ENCODE data around the gene MAST3. TPM values are rescaled to one million over a fixed set of nuclear protein-coding genes. Genes with fewer than 3 reads are reported as not detected.
A peak's percentile ranks its signal among the peaks of the same experiment; 100 is the strongest.

The MAST3 gene
- total and polyA plus RNA-seq, 10 donors, result 8.9 to 52.7 (median 38.2) TPM

GRCh38 chr19:18197306-18197705 is 99.7 kb downstream of the MAST3 start:
- 91 to 97% (median 92%) methylated on average over 15 to 18 of the region's 18 CpGs for WGBS, 5 donors
- TF ChIP-seq, protein P1, sequence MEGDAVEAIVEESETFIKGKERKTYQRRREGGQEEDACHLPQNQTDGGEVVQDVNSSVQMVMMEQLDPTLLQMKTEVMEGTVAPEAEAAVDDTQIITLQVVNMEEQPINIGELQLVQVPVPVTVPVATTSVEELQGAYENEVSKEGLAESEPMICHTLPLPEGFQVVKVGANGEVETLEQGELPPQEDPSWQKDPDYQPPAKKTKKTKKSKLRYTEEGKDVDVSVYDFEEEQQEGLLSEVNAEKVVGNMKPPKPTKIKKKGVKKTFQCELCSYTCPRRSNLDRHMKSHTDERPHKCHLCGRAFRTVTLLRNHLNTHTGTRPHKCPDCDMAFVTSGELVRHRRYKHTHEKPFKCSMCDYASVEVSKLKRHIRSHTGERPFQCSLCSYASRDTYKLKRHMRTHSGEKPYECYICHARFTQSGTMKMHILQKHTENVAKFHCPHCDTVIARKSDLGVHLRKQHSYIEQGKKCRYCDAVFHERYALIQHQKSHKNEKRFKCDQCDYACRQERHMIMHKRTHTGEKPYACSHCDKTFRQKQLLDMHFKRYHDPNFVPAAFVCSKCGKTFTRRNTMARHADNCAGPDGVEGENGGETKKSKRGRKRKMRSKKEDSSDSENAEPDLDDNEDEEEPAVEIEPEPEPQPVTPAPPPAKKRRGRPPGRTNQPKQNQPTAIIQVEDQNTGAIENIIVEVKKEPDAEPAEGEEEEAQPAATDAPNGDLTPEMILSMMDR (IDR thresholded peaks at IDR 0.05 in 8 of 11, conservative IDR thresholded peaks at IDR 0.05 in 3 of 11), result no peak
- peak in 1 of 3 donors; percentile 4 for TF ChIP-seq POLR2AphosphoS5 (IDR thresholded peaks at IDR 0.05)
- intact Hi-C loops (cut with DNase I; ENCODE audit: low total_unique reads), result no loop called here
- DNase-seq, result no peak
- H3K27me3 ChIP-seq (replicated peaks in 1 of 7), result no peaks in the 10 kb centered on the region
- peaks cover 12 to 43% (median 20%) of the 10 kb centered on the region in 6 donors for H3K4me1 ChIP-seq
- H3K27ac ChIP-seq, result no peak overlapping the region
- no peak overlapping the region for H3K4me3 ChIP-seq
- no peaks in the 10 kb centered on the region for H3K9me3 ChIP-seq
- peaks cover 0 to 69% (median 33%) of the 10 kb centered on the region in 6 donors for H3K36me3 ChIP-seq

- no peak for TF ChIP-seq POLR2A (IDR thresholded peaks at IDR 0.05)
- TF ChIP-seq, protein P1 (IDR thresholded peaks at IDR 0.05 in 8 of 11, conservative IDR thresholded peaks at IDR 0.05 in 3 of 11), result no peak
- no peak for TF ChIP-seq POLR2AphosphoS5 (IDR thresholded peaks at IDR 0.05)
- WGBS, 5 donors, result 68 to 78% (median 75%) methylated on average over 6 of the region's 6 CpGs
Observed at GRCh38 chr19:18197941-18198340, 100.4 kb downstream of the MAST3 start.

DNA sequence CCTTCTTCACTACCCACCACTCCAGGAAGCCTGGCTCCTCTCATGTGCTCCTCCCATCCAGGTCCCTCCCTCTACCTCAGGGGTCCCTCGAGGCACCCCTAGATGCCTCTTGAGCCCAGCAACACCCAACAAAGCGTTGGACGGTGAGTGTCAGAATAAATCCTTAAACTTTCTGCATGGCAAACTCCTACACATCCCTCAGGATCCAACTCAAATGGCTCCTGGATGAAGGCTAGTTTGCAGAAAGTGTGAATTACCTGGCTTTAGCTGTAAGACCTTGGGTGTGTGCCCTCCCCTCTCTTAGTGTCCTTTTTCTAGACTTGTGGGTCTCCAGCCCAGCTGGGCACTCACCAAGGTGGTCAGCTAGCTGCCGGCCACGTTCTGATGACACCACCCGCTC is 100.8 kb downstream of the MAST3 start:
- Histone ChIP-seq H3K27ac (no peak overlapping the region), H3K4me1 (peaks cover 20 to 50% (median 30%) of the 10 kb centered on the region in 6 donors), H3K27me3 (replicated peaks in 1 of 7) (peaks cover 0 to 6% (median 0%) of the 10 kb centered on the region in 7 donors), H3K36me3 (peaks cover 0 to 70% (median 33%) of the 10 kb centered on the region in 6 donors), H3K4me3 (no peak overlapping the region), H3K9me3 (no peaks in the 10 kb centered on the region)
- TF ChIP-seq, protein P1 (IDR thresholded peaks at IDR 0.05 in 8 of 11, conservative IDR thresholded peaks at IDR 0.05 in 3 of 11), result no peak
- TF ChIP-seq POLR2A (IDR thresholded peaks at IDR 0.05), result no peak
- no peak for TF ChIP-seq POLR2AphosphoS5 (IDR thresholded peaks at IDR 0.05)
- DNase-seq, result no peak
- intact Hi-C loops (cut with DNase I; ENCODE audit: low total_unique reads), result no loop called here
- WGBS, 5 donors, result 85 to 97% (median 92%) methylated on average over 6 of the region's 6 CpGs

More at GRCh38 chr19:18197941-18198340, 100.4 kb downstream of the MAST3 start:
- H3K27me3 ChIP-seq (replicated peaks in 1 of 7), result peaks cover 0 to 3% (median 0%) of the 10 kb centered on the region in 7 donors
- no peak overlapping the region for H3K27ac ChIP-seq
- peaks cover 0 to 70% (median 33%) of the 10 kb centered on the region in 6 donors for H3K36me3 ChIP-seq
- H3K4me1 ChIP-seq, result peaks cover 17 to 47% (median 26%) of the 10 kb centered on the region in 6 donors
- no peak for DNase-seq
- no peaks in the 10 kb centered on the region for H3K9me3 ChIP-seq
- intact Hi-C loops (cut with DNase I; ENCODE audit: low total_unique reads), result no loop called here
- no peak overlapping the region for H3K4me3 ChIP-seq

Small RNA genes within 50 kb of the gene (small RNA-seq; reads per million reads assigned to genes)
- gene IFI30, result 0 to 0.07 (median 0) reads per million in 4 donors

Other genes with a start within 250 kb of the MAST3 start
- gene JAK3, start 249.8 kb upstream of the MAST3 start, total RNA-seq, result 100 to 1,000 TPM in 5 of 7 donors, 10 to 100 TPM in 2; 64.3 to 203 (median 147) TPM
- 10 to 100 TPM; 30.6 to 81.1 (median 58.2) TPM for gene JAK3, start 249.8 kb upstream of the MAST3 start, polyA plus RNA-seq
- 1,000 to 10,000 TPM; 1,310 to 2,382 (median 1,642) TPM for gene RPL18A, start 237.9 kb upstream of the MAST3 start, total RNA-seq
- 1,000 to 10,000 TPM; 4,642 to 6,872 (median 5,294) TPM for gene RPL18A, start 237.9 kb upstream of the MAST3 start, polyA plus RNA-seq
- under 1 TPM in 5 of 7 donors, not detected in 2; 0.27 to 0.44 (median 0.32) TPM for gene SLC5A5, start 225.8 kb upstream of the MAST3 start, total RNA-seq
- under 1 TPM; 0.19 to 0.52 (median 0.30) TPM for gene SLC5A5, start 225.8 kb upstream of the MAST3 start, polyA plus RNA-seq
- 10 to 100 TPM; 29.5 to 48.6 (median 41.2) TPM for gene CCDC124, start 164.8 kb upstream of the MAST3 start, total RNA-seq
- gene CCDC124, start 164.8 kb upstream of the MAST3 start, polyA plus RNA-seq, result 10 to 100 TPM; 62.4 to 89.9 (median 86.1) TPM
- not detected for gene KCNN1, start 130.7 kb upstream of the MAST3 start, total RNA-seq
- gene KCNN1, start 130.7 kb upstream of the MAST3 start, polyA plus RNA-seq, result under 1 TPM; 0.03 to 0.10 (median 0.04) TPM
- 10 to 100 TPM; 46.0 to 64.6 (median 50.5) TPM for gene ARRDC2, start 89.6 kb upstream of the MAST3 start, total RNA-seq
- 10 to 100 TPM; 61.5 to 70.4 (median 64.8) TPM for gene ARRDC2, start 89.6 kb upstream of the MAST3 start, polyA plus RNA-seq
- 10 to 100 TPM; 19.7 to 31.6 (median 25.3) TPM for gene IL12RB1, start 10.8 kb upstream of the MAST3 start, total RNA-seq
- gene IL12RB1, start 10.8 kb upstream of the MAST3 start, polyA plus RNA-seq, result 10 to 100 TPM in 2 of 3 donors, 1 to 10 TPM in 1; 9.9 to 21.5 (median 14.8) TPM
- 10 to 100 TPM in 6 of 7 donors, 1 to 10 TPM in 1; 6.6 to 22.7 (median 16.3) TPM for gene PIK3R2, start 55.4 kb downstream of the MAST3 start, total RNA-seq
- gene PIK3R2, start 55.4 kb downstream of the MAST3 start, polyA plus RNA-seq, result 1 to 10 TPM; 4.2 to 5.1 (median 4.9) TPM
- 100 to 1,000 TPM; 206 to 475 (median 330) TPM for gene IFI30, start 76.0 kb downstream of the MAST3 start, total RNA-seq
- 100 to 1,000 TPM; 234 to 299 (median 274) TPM for gene IFI30, start 76.0 kb downstream of the MAST3 start, polyA plus RNA-seq
- gene MPV17L2, start 95.4 kb downstream of the MAST3 start, total RNA-seq, result 10 to 100 TPM in 3 of 7 donors, 1 to 10 TPM in 4; 7.8 to 14.1 (median 9.9) TPM
- gene MPV17L2, start 95.4 kb downstream of the MAST3 start, polyA plus RNA-seq, result 10 to 100 TPM; 12.1 to 15.4 (median 12.3) TPM
- gene RAB3A, start 106.3 kb downstream of the MAST3 start, total RNA-seq, result 1 to 10 TPM; 1.4 to 6.6 (median 3.3) TPM
- gene RAB3A, start 106.3 kb downstream of the MAST3 start, polyA plus RNA-seq, result 1 to 10 TPM in 2 of 3 donors, under 1 TPM in 1; 0.72 to 1.7 (median 1.3) TPM
- gene PDE4C, start 128.7 kb downstream of the MAST3 start, total RNA-seq, result 1 to 10 TPM in 6 of 7 donors, under 1 TPM in 1; 0.60 to 7.6 (median 3.3) TPM
- 1 to 10 TPM in 1 of 3 donors, under 1 TPM in 2; 0.07 to 1.2 (median 0.61) TPM for gene PDE4C, start 128.7 kb downstream of the MAST3 start, polyA plus RNA-seq
- 10 to 100 TPM in 3 of 7 donors, 1 to 10 TPM in 4; 4.7 to 17.1 (median 8.6) TPM for gene IQCN, start 176.7 kb downstream of the MAST3 start, total RNA-seq
- 10 to 100 TPM in 1 of 3 donors, 1 to 10 TPM in 2; 1.4 to 15.6 (median 7.8) TPM for gene IQCN, start 176.7 kb downstream of the MAST3 start, polyA plus RNA-seq
- 100 to 1,000 TPM; 119 to 232 (median 159) TPM for gene JUND, start 183.8 kb downstream of the MAST3 start, total RNA-seq
- 10 to 100 TPM; 47.5 to 86.5 (median 75.6) TPM for gene JUND, start 183.8 kb downstream of the MAST3 start, polyA plus RNA-seq
- 10 to 100 TPM; 55.8 to 86.5 (median 65.1) TPM for gene LSM4, start 225.3 kb downstream of the MAST3 start, total RNA-seq
- gene LSM4, start 225.3 kb downstream of the MAST3 start, polyA plus RNA-seq, result 100 to 1,000 TPM in 2 of 3 donors, 10 to 100 TPM in 1; 91.6 to 192 (median 151) TPM
- gene PGPEP1, start 242.8 kb downstream of the MAST3 start, total RNA-seq, result 10 to 100 TPM; 20.2 to 65.6 (median 45.1) TPM
- gene PGPEP1, start 242.8 kb downstream of the MAST3 start, polyA plus RNA-seq, result 10 to 100 TPM in 1 of 3 donors, 1 to 10 TPM in 2; 9.3 to 17.3 (median 9.6) TPM